Muscle of leg (tissue), 11 donors: Measurements from ENCODE around the gene SPACA6. TPM values are rescaled to one million over a fixed set of nuclear protein-coding genes. Genes with fewer than 3 reads are reported as not detected.

Experiments
- DNase-seq: peaks from one replicate; pipeline ENCODE4 v3.0.0; 2013
- H3K27ac ChIP-seq: one replicate; pipeline ENCODE4 v1.5.1; 2013; ENCODE audit warnings: mild to moderate bottlenecking, low read length, control low read depth
- H3K27me3 ChIP-seq: one replicate; pipeline ENCODE4 v1.6.1; 2013; ENCODE audit warnings: low read length; ENCODE audit not compliant: control insufficient read depth, insufficient read depth
- H3K36me3 ChIP-seq: one replicate; pipeline ENCODE4 v1.6.1; 2013; ENCODE audit warnings: low read length; ENCODE audit not compliant: control insufficient read depth, insufficient read depth
- H3K4me1 ChIP-seq: one replicate; pipeline ENCODE4 v1.6.1; 2013; ENCODE audit warnings: low read length; ENCODE audit not compliant: control insufficient read depth, insufficient read depth
- H3K4me3 ChIP-seq: one replicate; pipeline ENCODE4 v1.5.1; 2013; ENCODE audit warnings: low read length, control low read depth
- H3K9me3 ChIP-seq: replicated peaks from 2 replicates; pipeline ENCODE4 v1.6.1; 2013; ENCODE audit warnings: low read depth, low read length; ENCODE audit not compliant: control insufficient read depth
- WGBS: methylation state at CpG from one replicate; pipeline ENCODE4 v1.1.5; 2013; ENCODE audit warnings: missing lambda C conversion rate; ENCODE audit not compliant: insufficient coverage; 5-methylcytosine and 5-hydroxymethylcytosine counted together
- polyA plus RNA-seq, 8 donors: library from polyadenylated mRNA; unstranded; fragments of 120-200 nt; gene quantifications; one replicate each; pipeline versions ENCODE4 v1.2.1 to v1.2.3, GENCODE V29; 2013; ENCODE audit warnings: inconsistent platforms in 1 of 8, low replicate concordance in 1 of 8; ENCODE audit not compliant: insufficient read length in 8 of 8, insufficient read depth in 1 of 8
- total RNA-seq: library from RNA; stranded (reverse); fragments of 120-200 nt; gene quantifications from one replicate; pipeline ENCODE4 v1.2.4, GENCODE V29; 2013

SPACA6 gene
- total and polyA plus RNA-seq, 9 donors = 6.1 to 15.2 (median 9.7) TPM

GRCh38 chr19:51715850-51716249 lies 22.7 kb downstream of the SPACA6 start:
- Histone ChIP-seq H3K36me3 (no peaks in the 10 kb centered on the region), H3K4me1 (no peaks in the 10 kb centered on the region), H3K4me3 (no peak overlapping the region), H3K27me3 (peaks cover 43% of the 10 kb centered on the region), H3K27ac (no peak overlapping the region), H3K9me3 (no peaks in the 10 kb centered on the region)
- 100% methylated on average over 1 of the region's 3 CpGs for WGBS
- no peak for DNase-seq

DNA sequence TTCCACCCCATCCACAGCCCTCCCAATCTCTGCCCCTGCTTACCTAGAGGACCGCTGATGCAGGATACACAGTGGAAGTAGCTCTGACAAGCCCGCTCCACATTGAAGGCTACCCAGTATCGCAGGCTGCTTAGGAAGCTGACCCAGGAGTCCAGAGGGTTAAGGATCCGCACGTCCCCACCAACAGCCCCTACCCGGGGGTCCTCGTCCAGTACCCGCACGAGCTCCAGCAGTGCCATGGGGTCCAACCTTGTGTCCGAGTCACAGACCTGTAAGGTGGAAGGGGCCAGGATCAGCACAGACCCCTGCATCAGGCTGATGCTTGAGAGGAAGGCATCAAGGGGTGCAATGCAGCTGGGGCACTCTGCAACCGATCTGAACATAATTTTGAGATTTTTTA lies 23.8 kb downstream of the SPACA6 start:
- Histone ChIP-seq H3K4me3 (no peak overlapping the region), H3K4me1 (no peaks in the 10 kb centered on the region), H3K9me3 (no peaks in the 10 kb centered on the region), H3K27me3 (peaks cover 53% of the 10 kb centered on the region), H3K36me3 (no peaks in the 10 kb centered on the region), H3K27ac (no peak overlapping the region)
- 87% methylated on average over 9 of the region's 11 CpGs for WGBS
- no peak for DNase-seq

DNA sequence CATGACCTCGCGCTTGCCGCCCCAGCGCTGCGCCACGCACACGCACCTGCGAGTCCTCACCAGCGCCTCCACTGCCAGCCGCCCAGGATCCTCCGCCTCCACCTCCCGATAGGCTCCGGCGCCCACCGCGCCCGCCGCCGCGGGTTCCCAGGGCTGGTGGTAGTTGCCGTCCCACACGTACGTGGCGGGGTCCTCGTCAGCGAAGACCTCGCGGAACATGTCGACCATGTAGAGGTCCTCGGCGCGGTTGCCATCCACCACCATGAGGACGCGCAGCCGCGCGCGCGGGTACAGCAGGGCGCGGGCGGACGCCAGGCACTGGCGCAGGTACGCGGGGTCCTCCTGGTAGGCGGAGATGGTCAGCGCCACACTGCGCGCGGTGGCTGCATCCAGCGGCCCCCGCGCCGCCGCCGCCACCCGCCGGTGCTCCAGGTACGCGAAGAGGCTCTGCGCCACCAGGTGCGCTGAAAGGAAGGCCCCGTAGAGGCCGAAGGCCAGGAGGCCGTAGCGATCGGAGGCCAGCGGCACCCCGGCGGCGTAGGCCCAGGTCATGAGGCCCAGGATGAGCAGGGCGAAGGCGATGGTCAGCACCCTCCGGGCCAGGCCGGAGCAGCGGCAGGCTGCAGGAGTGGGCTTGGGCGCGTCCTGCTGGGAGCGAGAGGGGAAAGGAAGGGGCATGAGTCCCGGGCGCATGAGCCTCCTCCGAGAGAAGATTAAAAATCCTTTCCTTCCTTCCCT lies 26.3 kb downstream of the SPACA6 start:
- Histone ChIP-seq H3K4me1 (peaks cover 6% of the 10 kb centered on the region), H3K27ac (no peak overlapping the region), H3K36me3 (no peaks in the 10 kb centered on the region), H3K4me3 (no peak overlapping the region), H3K27me3 (peaks cover 70% of the 10 kb centered on the region), H3K9me3 (no peaks in the 10 kb centered on the region)
- WGBS = 4% methylated on average over 69 of the region's 83 CpGs
- DNase-seq = no peak

DNA sequence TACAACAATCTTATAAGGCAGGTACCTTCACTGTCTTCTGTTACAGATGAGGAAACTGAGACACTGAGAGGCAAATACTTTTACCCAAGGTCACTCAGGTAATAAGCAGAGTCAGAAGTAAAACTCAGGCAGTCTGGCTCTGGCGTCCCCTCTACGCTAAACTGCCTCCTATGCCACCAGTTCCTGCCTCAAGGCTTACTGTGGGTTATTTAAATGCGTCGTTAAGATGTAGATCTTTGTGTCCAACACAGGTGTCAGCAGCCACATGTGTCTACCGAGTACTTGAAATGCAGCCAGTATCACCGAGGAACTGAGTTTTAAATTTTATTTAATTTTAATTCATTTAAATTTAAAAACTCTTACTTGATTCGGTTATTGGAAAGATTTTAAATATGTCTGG lies 28.8 kb downstream of the SPACA6 start:
- Histone ChIP-seq H3K4me3 (no peak overlapping the region), H3K27ac (no peak overlapping the region), H3K9me3 (no peaks in the 10 kb centered on the region), H3K36me3 (no peaks in the 10 kb centered on the region), H3K27me3 (peaks cover 77% of the 10 kb centered on the region), H3K4me1 (peaks cover 11% of the 10 kb centered on the region)
- no peak for DNase-seq
- WGBS = 67% methylated on average over 1 of the region's 7 CpGs

DNA sequence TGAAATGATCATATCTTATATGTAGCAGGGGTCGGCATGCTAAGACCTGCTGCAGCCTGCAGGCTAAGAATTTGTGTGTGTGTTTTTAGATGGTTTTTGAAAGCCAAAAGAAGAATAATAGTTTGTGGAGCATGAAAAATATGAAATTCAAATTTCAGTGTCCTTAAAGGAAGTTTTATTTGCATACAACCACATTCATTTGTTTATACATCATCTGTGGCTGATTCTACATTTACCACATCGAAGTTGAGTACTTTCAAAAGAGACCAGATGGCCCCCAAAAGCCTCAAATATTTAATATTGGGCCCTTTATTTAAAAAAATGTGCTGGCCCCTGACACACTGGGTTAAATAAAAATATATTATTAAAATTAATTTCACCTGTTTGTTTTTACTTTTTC lies 29.4 kb downstream of the SPACA6 start:
- no peaks in the 10 kb centered on the region for H3K9me3 ChIP-seq
- H3K4me1 ChIP-seq = peaks cover 11% of the 10 kb centered on the region
- peaks cover 74% of the 10 kb centered on the region for H3K27me3 ChIP-seq
- no peak for DNase-seq
- no peak overlapping the region for H3K27ac ChIP-seq
- H3K4me3 ChIP-seq = no peak overlapping the region
- WGBS = no CpG with 5 or more reads among the region's 2 CpGs
- H3K36me3 ChIP-seq = no peaks in the 10 kb centered on the region

DNA sequence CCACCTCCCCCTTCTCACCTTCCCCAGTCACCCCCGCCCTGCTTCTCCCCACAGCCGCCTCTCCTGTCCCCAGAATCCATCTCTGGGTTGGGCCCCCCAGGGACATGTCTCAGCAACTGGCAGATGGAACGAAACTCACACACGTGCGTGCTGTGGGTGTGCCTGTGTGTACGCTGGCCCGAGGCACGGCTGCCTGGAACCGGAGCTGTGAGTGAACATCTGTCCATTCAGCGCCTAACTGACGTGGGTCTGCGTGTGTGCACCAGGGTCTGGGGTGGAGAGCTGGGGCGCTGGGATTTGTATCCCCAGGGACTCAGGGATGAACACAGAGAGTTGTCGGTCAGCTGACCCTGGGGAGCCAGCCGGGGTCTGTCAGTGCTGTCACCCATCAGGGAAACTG lies 31.4 kb downstream of the SPACA6 start:
- WGBS = 12% methylated on average over 14 of the region's 15 CpGs
- Histone ChIP-seq H3K36me3 (no peaks in the 10 kb centered on the region), H3K27me3 (peaks cover 61% of the 10 kb centered on the region), H3K4me1 (peaks cover 11% of the 10 kb centered on the region), H3K9me3 (no peaks in the 10 kb centered on the region), H3K4me3 (no peak overlapping the region), H3K27ac (no peak overlapping the region)
- peak; percentile 75 for DNase-seq

DNA sequence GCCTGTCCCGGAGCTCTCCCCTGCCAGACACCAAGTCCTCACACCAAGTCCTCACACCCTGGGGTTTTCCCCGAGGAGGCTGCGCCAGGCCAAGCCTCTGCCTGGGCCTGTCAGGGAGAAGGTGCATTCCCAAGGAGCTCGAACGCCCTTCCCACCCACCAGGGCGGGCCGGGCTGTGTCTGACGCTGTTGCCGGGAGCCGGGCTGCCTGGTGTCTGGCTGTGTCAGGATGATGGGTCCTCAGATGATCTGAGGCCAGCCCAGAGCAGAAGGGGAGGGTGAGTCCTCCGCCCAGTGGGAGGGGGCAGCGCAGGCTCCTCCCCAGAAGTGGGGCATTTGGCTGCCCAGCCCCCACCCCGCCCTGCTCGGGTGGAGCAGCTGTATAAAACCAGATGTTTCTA lies 32.9 kb downstream of the SPACA6 start:
- no peak overlapping the region for H3K27ac ChIP-seq
- WGBS = 28% methylated on average over 7 of the region's 14 CpGs
- peaks cover 11% of the 10 kb centered on the region for H3K4me1 ChIP-seq
- H3K27me3 ChIP-seq = peaks cover 52% of the 10 kb centered on the region
- H3K36me3 ChIP-seq = no peaks in the 10 kb centered on the region
- peak; percentile 63 for DNase-seq
- H3K4me3 ChIP-seq = no peak overlapping the region
- no peaks in the 10 kb centered on the region for H3K9me3 ChIP-seq

DNA sequence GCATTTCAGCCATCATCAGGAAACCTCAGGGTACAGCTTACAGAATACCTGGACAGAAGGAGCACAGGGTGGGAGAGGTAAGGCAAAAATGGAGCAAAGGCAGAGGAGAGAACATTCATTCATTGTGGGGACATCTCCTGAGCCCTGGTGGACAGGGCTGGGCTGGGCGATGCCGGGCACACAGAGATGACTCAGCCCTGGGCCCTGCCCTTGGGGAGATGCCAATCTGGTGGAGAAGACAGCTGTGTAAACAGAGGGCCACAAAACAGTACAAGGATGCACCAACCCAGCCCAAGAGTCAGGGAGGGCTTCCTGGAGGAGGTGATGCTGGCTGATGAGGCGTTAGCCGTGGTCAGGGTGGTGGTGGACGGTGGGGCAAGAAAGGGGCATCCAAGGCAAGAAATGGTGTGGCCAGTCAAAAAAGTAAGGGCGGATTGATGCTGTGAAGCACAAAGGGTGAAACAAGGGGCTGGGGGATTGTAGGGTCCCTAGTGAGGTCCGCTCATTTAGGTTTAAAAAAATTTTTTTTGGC lies 34.3 kb downstream of the SPACA6 start:
- peaks cover 41% of the 10 kb centered on the region for H3K27me3 ChIP-seq
- no peak overlapping the region for H3K4me3 ChIP-seq
- no peak for DNase-seq
- no peaks in the 10 kb centered on the region for H3K9me3 ChIP-seq
- no peaks in the 10 kb centered on the region for H3K36me3 ChIP-seq
- 80% methylated on average over 7 of the region's 7 CpGs for WGBS
- H3K27ac ChIP-seq = no peak overlapping the region
- H3K4me1 ChIP-seq = peaks cover 11% of the 10 kb centered on the region

GRCh38 chr19:51729781-51730180 lies 36.7 kb downstream of the SPACA6 start:
- DNase-seq = no peak
- Histone ChIP-seq H3K4me3 (no peak overlapping the region), H3K36me3 (no peaks in the 10 kb centered on the region), H3K27ac (no peak overlapping the region), H3K9me3 (no peaks in the 10 kb centered on the region), H3K4me1 (peaks cover 6% of the 10 kb centered on the region), H3K27me3 (peaks cover 22% of the 10 kb centered on the region)
- WGBS = no CpG with 5 or more reads among the region's 2 CpGs

- H3K9me3 ChIP-seq = no peaks in the 10 kb centered on the region
- peaks cover 11% of the 10 kb centered on the region for H3K27me3 ChIP-seq
- WGBS = 70% methylated on average over 2 of the region's 7 CpGs
- no peaks in the 10 kb centered on the region for H3K36me3 ChIP-seq
- DNase-seq = no peak
- no peak overlapping the region for H3K4me3 ChIP-seq
- H3K4me1 ChIP-seq = no peaks in the 10 kb centered on the region
- no peak overlapping the region for H3K27ac ChIP-seq
Observed at GRCh38 chr19:51733742-51734522, 40.8 kb downstream of the SPACA6 start.
